Kidney (tissue), 14 donors: ENCODE results near the gene ZBTB47. TPM values are rescaled to one million over a fixed set of nuclear protein-coding genes. Genes with fewer than 3 reads are reported as not detected.

Experiments used
- DNase-seq, 5 donors: peaks; one replicate each; pipeline ENCODE4 v3.0.0-alpha.2; 2013 to 2020
- FAIRE-seq: peaks from 2 replicates; lab custom pipeline; 2012; peaks lifted over from hg19 to GRCh38; lab: Jason Lieb, UNC
- H3K27ac ChIP-seq, 2 donors: one replicate each; pipeline ENCODE4 v1.7.0; 2013; ENCODE audit warnings: low read depth in 2 of 2, low read length in 2 of 2, inconsistent platforms in 1 of 2
- H3K27me3 ChIP-seq: one replicate; pipeline ENCODE4 v1.7.1; 2013; ENCODE audit warnings: low read length, inconsistent platforms; ENCODE audit not compliant: control insufficient read depth, insufficient read depth
- H3K36me3 ChIP-seq, 3 donors: one replicate each; pipeline versions ENCODE4 v1.7.0 to v1.7.1; 2013; ENCODE audit warnings: low read length in 3 of 3, control low read depth in 1 of 3, inconsistent platforms in 1 of 3; ENCODE audit not compliant: insufficient read depth in 3 of 3, control insufficient read depth in 2 of 3
- H3K4me1 ChIP-seq, 3 donors: one replicate each; pipeline versions ENCODE4 v1.7.0 to v1.7.1; 2013; ENCODE audit warnings: low read length in 3 of 3, inconsistent platforms in 1 of 3, low read depth in 1 of 3; ENCODE audit not compliant: control insufficient read depth in 2 of 3, insufficient read depth in 2 of 3
- H3K4me3 ChIP-seq, 3 donors: one replicate each; pipeline versions ENCODE4 v1.7.0 to v1.8.1; 2013; ENCODE audit warnings: low read length in 3 of 3, control low read depth in 1 of 3, inconsistent platforms in 1 of 3
- H3K9ac ChIP-seq, 3 donors: one replicate each; pipeline versions ENCODE4 v1.7.0 to v1.7.1; 2013; ENCODE audit warnings: low read length in 3 of 3, control low read depth in 1 of 3, inconsistent platforms in 1 of 3
- H3K9me3 ChIP-seq, 3 donors: one replicate each; pipeline versions ENCODE4 v1.7.0 to v1.7.1; 2013; ENCODE audit warnings: low read length in 3 of 3, control low read depth in 1 of 3, inconsistent platforms in 1 of 3; ENCODE audit not compliant: control insufficient read depth in 2 of 3, insufficient read depth in 1 of 3
- CTCF ChIP-seq: IDR thresholded peaks from 3 replicates; pipeline ENCODE4 v1.5.1; 2012; ENCODE audit warnings: mild to moderate bottlenecking, moderate library complexity, borderline replicate concordance; ENCODE audit not compliant: insufficient read depth; ENCODE audit errors: extremely low read depth
- intact Hi-C: fragments of 100-400 bp; cut with DNase I; formaldehyde crosslinking; loops from one replicate; pipeline ENCODE4 v1.11.1; 2022
- polyA plus RNA-seq: library from polyadenylated mRNA; stranded (reverse); fragments of 350-450 nt; fragmentation: Illumina TruSeq; extraction: RNeasy Lipid Tissue Mini Kit (QIAGEN cat#74804); gene quantifications from one replicate; pipeline ENCODE4 v1.2.3, GENCODE V29; 2014; ENCODE audit warnings: low read depth, low replicate concordance; ENCODE audit not compliant: insufficient read depth
- total RNA-seq: library from RNA; stranded (reverse); fragmentation: NEBNext Ultra II Directional; extraction: Animal tissue kit (Norgen Biotek cat#: 25700); gene quantifications from one replicate; pipeline ENCODE4 v1.2.1, GENCODE V29; 2021
- donor health status: control.
- donor health status: control.
- donor health status: control.
- donor health status: control.
- donor health status: control.
- donor health status: DM: yes; HTN: yes; CAD: no.
- donor health status: Normal renal cell carcinoma (clear cell type).

Gene ZBTB47
- total and polyA plus RNA-seq, 2 donors from 2014 or later, result 7.8 to 26.6 TPM

- H3K9ac ChIP-seq, result no peak overlapping the region
- TF ChIP-seq CTCF, result no peak
- peaks cover 19 to 65% (median 42%) of the 10 kb centered on the region in 3 donors for H3K36me3 ChIP-seq
- no peaks in the 10 kb centered on the region for H3K4me1 ChIP-seq
- no peak for FAIRE-seq
- intact Hi-C loops, result no loop called here
- H3K27ac ChIP-seq, result no peak overlapping the region
- H3K27me3 ChIP-seq, result no peaks in the 10 kb centered on the region
- DNase-seq, result no peak
- no peaks in the 10 kb centered on the region for H3K9me3 ChIP-seq
- no peak overlapping the region for H3K4me3 ChIP-seq
Measured at GRCh38 chr3:42631620-42632019, 21.9 kb upstream of the ZBTB47 start.

- TF ChIP-seq CTCF, result no peak
- H3K9me3 ChIP-seq, result no peaks in the 10 kb centered on the region
- H3K36me3 ChIP-seq, result peaks cover 22 to 68% (median 47%) of the 10 kb centered on the region in 3 donors
- DNase-seq (no peak), FAIRE-seq (no peak)
- H3K4me3 ChIP-seq, result no peak overlapping the region
- no peak overlapping the region for H3K9ac ChIP-seq
- H3K27me3 ChIP-seq, result no peaks in the 10 kb centered on the region
- H3K27ac ChIP-seq, result no peak overlapping the region
- H3K4me1 ChIP-seq, result no peaks in the 10 kb centered on the region
- intact Hi-C loops, result no loop called here
Measured at GRCh38 chr3:42632146-42632545, 21.4 kb upstream of the ZBTB47 start.

- intact Hi-C loops, result no loop called here
Measured at GRCh38 chr3:42633544-42633943, 20.0 kb upstream of the ZBTB47 start.

More at GRCh38 chr3:42633544-42633943, 20.0 kb upstream of the ZBTB47 start:
- Histone ChIP-seq H3K36me3 (peaks cover 26 to 79% (median 58%) of the 10 kb centered on the region in 3 donors), H3K27ac (no peak overlapping the region), H3K9me3 (no peaks in the 10 kb centered on the region), H3K4me3 (no peak overlapping the region), H3K27me3 (no peaks in the 10 kb centered on the region), H3K9ac (no peak overlapping the region), H3K4me1 (no peaks in the 10 kb centered on the region)
- DNase-seq (no peak), FAIRE-seq (no peak)
- no peak for TF ChIP-seq CTCF
